Karpas-422 (cell line): ENCODE measurements around the gene EP300. TPM values are rescaled to one million over a fixed set of nuclear protein-coding genes. Genes with fewer than 3 reads are reported as not detected.

Source experiments
- DNase-seq: peaks from one replicate; pipeline ENCODE4 v3.0.0-alpha.2; 2015
- H2AFZ ChIP-seq: fragments of 200-600 bp; sonication (generic); 2 replicates; pipeline ENCODE4 v1.6.1; 2014; ENCODE audit warnings: antibody characterized with exemption, low read length, mixed read lengths
- H3K27ac ChIP-seq: fragments of 200-600 bp; sonication (generic); 2 replicates; pipeline ENCODE4 v1.5.1; 2014; ENCODE audit warnings: mild to moderate bottlenecking, low read length, moderate library complexity
- H3K27me3 ChIP-seq: fragments of 200-600 bp; sonication (generic); 2 replicates; pipeline ENCODE4 v1.6.1; 2014; ENCODE audit warnings: low read length, mixed read lengths
- H3K36me3 ChIP-seq: fragments of 200-600 bp; sonication (generic); 2 replicates; pipeline ENCODE4 v1.6.1; 2014; ENCODE audit warnings: low read length, mixed read lengths; ENCODE audit not compliant: insufficient read depth
- H3K4me1 ChIP-seq: fragments of 200-600 bp; sonication (generic); 2 replicates; pipeline ENCODE4 v1.6.1; 2014; ENCODE audit warnings: mild to moderate bottlenecking, low read length, mixed read lengths
- H3K4me2 ChIP-seq: fragments of 200-600 bp; sonication (generic); 2 replicates; pipeline ENCODE4 v1.6.1; 2014; ENCODE audit warnings: low read length, low read depth, mild to moderate bottlenecking; ENCODE audit not compliant: poor library complexity, severe bottlenecking
- H3K4me3 ChIP-seq: fragments of 200-600 bp; sonication (generic); 2 replicates; pipeline ENCODE4 v1.5.1; 2014; ENCODE audit warnings: mild to moderate bottlenecking, antibody characterized with exemption, low read length, mixed read lengths
- H3K79me2 ChIP-seq: fragments of 200-600 bp; sonication (generic); 2 replicates; pipeline ENCODE4 v1.6.1; 2014; ENCODE audit warnings: mild to moderate bottlenecking, low read length, mixed read lengths
- H3K9ac ChIP-seq: fragments of 200-600 bp; sonication (generic); 2 replicates; pipeline ENCODE4 v1.6.0; 2014; ENCODE audit warnings: low read length
- H3K9me2 ChIP-seq: fragments of 200-600 bp; sonication (generic), shearing (Covaris generic); replicated peaks from 2 replicates; pipeline ENCODE4 v1.6.0; 2014; ENCODE audit warnings: mild to moderate bottlenecking, low read length, moderate library complexity; ENCODE audit not compliant: insufficient read depth
- H3K9me3 ChIP-seq: fragments of 300-700, 200-600 bp; sonication (generic); 2 replicates; pipeline ENCODE4 v1.6.1; 2014; ENCODE audit warnings: low read length, mixed read lengths
- H4K20me1 ChIP-seq: fragments of 200-600 bp; sonication (generic); 2 replicates; pipeline ENCODE4 v1.6.1; 2014; ENCODE audit warnings: mild to moderate bottlenecking, antibody characterized with exemption, low read length, low read depth; ENCODE audit not compliant: insufficient read depth
- total RNA-seq: library from RNA; depleted of rRNA; stranded (reverse); fragments of >200 nt; shearing (Covaris generic); gene quantifications from 2 replicates; pipeline ENCODE4 v1.2.3, GENCODE V29; 2014; ENCODE audit warnings: low replicate concordance

EP300 gene
- total RNA-seq, 1 experiment from 2014 or later = 63.8 TPM

DNA sequence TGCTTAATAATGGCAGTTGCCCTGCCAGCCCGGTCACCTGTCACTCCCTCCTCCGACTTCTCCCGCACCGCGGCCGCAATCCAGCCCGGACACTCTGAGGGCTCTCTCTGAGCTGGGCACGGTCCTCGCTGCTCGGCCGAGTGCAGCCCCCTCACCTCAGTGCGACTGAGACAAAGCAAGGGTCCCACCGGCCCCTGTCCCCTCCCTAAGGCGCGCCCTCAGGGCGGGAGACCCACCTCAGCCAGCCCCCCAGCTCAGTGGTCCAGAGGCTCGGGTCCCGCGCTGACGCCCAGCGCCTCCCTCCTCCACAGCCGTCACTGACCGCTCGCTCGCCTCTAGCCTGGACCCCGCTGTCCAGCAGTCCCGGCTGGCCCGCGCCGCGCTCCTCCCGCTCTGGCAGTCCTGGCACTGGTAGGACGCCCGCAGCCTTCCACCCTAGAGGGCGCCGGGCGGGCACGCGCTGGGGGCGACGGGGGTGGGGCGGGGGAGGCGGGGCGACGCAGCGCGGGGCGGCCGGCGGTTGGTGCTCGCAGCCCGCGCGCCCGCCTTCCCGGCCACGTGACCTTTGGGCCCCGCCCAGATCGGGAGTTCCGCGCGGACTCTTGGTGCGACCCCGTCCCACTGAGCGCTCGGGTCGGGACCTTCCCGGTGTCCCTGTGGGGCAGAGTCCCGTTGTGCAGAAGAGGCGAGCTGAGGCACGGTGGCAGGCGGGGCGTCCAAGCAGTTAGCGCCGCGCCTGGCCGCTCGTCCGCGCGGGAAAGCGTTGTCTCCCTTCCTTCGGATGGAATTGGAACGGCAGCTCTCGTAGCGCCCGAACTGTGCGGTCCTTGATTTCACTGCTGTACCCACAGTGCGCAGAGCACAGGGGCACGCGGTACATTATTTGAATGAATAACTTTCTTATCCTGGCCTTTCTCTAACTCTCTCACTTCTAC lies 104.9 kb downstream of the EP300 start:
- no peaks in the 10 kb centered on the region for H3K79me2 ChIP-seq

DNA sequence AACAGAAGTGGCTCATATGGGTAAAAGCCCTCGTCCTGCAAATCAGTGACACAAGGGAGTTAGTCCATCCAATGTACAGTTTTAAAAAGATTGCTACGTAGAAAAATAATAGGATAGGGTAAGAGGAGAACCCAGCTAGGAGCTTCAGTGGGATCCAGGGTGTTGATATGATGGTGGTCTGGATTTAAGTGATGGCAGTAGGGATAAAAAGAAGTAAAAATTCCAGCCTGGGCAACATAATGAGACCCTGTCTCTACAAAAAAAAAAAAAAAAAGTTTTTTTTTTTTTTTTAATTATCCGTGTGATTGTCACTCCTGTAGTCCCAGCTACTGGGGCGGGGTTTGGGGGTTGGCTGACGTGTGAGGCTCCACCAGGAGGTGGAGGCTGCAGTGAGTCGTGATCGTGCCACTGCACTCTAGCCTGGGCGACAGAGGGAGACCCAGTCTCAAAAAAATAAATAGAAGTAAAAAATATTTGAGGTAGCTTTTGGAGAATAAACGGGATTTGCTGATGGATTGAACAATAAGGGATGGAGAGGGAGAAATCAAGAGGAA lies 105.7 kb downstream of the EP300 start:
- Histone ChIP-seq H3K36me3 (no peaks in the 10 kb centered on the region), H2AFZ (peak overlapping the region; percentile 99), H3K9me2 (no peaks in the 10 kb centered on the region), H3K79me2 (no peaks in the 10 kb centered on the region), H3K4me1 (peaks cover 16% of the 10 kb centered on the region), H3K27ac (no peak overlapping the region), H4K20me1 (no peaks in the 10 kb centered on the region), H3K4me2 (peak overlapping the region; percentile 100), H3K9me3 (no peaks in the 10 kb centered on the region), H3K27me3 (no peaks in the 10 kb centered on the region), H3K4me3 (peak overlapping the region; percentile 86), H3K9ac (peak overlapping the region; percentile 76)
- DNase-seq = peak; percentile 78

More for the DNA sequence above, 104.9 kb downstream of the EP300 start:
- H3K4me3 ChIP-seq = peak overlapping the region; percentile 86
- H2AFZ ChIP-seq = peak overlapping the region; percentile 99
- H3K9ac ChIP-seq = peak overlapping the region; percentile 76
- peak; percentile 92 for DNase-seq
- H3K9me3 ChIP-seq = no peaks in the 10 kb centered on the region
- H3K36me3 ChIP-seq = no peaks in the 10 kb centered on the region
- no peaks in the 10 kb centered on the region for H4K20me1 ChIP-seq
- no peak overlapping the region for H3K27ac ChIP-seq
- no peaks in the 10 kb centered on the region for H3K9me2 ChIP-seq
- no peaks in the 10 kb centered on the region for H3K27me3 ChIP-seq
- H3K4me2 ChIP-seq = peak overlapping the region; percentile 100
- peaks cover 16% of the 10 kb centered on the region for H3K4me1 ChIP-seq

DNA sequence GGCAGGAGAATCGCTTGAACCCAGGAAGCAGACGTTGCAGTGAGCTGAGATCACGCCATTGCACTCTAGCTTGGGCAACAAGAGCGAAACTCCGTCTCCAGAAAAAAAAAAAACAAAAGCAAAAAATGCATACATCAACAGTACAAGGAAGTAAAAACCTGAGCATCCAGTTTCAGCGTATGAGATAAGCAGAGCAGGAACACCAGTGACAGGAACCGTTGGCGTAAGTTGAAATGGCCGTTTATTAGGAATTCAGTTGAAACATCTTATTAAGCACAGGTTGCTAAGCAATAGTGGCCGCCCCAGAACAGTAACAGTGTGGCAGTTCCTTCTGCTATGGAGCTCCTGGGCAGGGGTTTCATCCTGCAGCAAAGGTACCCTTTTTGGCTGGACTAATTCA lies 108.7 kb downstream of the EP300 start:
- no peak overlapping the region for H2AFZ ChIP-seq
- H3K79me2 ChIP-seq = no peaks in the 10 kb centered on the region
- no peak for DNase-seq
- H3K27ac ChIP-seq = no peak overlapping the region
- H3K9me2 ChIP-seq = no peaks in the 10 kb centered on the region
- H4K20me1 ChIP-seq = no peaks in the 10 kb centered on the region
- H3K4me1 ChIP-seq = peaks cover 24% of the 10 kb centered on the region
- no peak overlapping the region for H3K4me3 ChIP-seq
- no peak overlapping the region for H3K4me2 ChIP-seq
- no peak overlapping the region for H3K9ac ChIP-seq
- H3K36me3 ChIP-seq = no peaks in the 10 kb centered on the region
- no peaks in the 10 kb centered on the region for H3K9me3 ChIP-seq
- no peaks in the 10 kb centered on the region for H3K27me3 ChIP-seq

DNA sequence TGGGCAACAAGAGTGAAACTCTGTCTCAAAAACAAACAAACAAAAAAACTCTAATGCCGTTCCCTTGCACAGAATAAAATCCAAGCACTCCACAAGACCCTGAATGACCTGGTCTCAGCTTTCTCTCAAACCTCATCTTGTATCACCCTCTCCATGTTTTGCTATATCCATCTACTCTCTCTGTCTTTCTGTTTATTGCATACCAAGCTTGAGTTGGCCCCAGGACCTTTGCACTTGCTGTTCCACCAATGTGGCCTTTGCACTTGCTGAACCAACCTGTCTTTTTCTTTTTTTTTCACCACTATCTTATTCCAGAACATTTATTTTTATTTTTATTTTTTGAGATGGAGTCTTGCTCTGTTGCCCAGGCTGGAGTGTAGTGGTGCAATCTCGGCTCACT lies 110.7 kb downstream of the EP300 start:
- Histone ChIP-seq H4K20me1 (no peaks in the 10 kb centered on the region), H3K4me3 (no peak overlapping the region), H3K9me3 (no peaks in the 10 kb centered on the region), H3K9me2 (no peaks in the 10 kb centered on the region), H3K27ac (no peak overlapping the region), H2AFZ (no peak overlapping the region), H3K9ac (no peak overlapping the region), H3K4me2 (no peak overlapping the region), H3K4me1 (peaks cover 33% of the 10 kb centered on the region), H3K79me2 (peaks cover 8% of the 10 kb centered on the region), H3K36me3 (no peaks in the 10 kb centered on the region), H3K27me3 (no peaks in the 10 kb centered on the region)
- no peak for DNase-seq

DNA sequence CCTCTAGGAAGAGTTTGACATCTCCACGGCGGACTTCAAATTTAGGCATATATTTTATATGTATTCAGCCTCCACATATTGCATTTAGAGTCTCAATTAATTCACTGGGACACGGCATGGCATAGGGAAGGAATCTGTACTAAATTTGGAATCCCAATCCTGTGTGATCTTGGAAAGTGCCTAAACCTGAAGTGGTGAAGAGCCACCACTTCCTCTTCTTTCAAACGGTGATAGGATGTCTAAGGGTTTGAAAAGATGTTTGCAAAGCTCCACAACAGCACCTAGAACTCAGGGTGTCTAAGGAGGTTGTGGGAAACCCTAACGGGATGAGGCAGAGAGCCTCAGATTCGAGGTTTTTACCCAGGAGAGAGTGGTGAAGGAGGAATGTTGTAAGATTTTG lies 111.7 kb downstream of the EP300 start:
- no peaks in the 10 kb centered on the region for H3K9me3 ChIP-seq

DNA sequence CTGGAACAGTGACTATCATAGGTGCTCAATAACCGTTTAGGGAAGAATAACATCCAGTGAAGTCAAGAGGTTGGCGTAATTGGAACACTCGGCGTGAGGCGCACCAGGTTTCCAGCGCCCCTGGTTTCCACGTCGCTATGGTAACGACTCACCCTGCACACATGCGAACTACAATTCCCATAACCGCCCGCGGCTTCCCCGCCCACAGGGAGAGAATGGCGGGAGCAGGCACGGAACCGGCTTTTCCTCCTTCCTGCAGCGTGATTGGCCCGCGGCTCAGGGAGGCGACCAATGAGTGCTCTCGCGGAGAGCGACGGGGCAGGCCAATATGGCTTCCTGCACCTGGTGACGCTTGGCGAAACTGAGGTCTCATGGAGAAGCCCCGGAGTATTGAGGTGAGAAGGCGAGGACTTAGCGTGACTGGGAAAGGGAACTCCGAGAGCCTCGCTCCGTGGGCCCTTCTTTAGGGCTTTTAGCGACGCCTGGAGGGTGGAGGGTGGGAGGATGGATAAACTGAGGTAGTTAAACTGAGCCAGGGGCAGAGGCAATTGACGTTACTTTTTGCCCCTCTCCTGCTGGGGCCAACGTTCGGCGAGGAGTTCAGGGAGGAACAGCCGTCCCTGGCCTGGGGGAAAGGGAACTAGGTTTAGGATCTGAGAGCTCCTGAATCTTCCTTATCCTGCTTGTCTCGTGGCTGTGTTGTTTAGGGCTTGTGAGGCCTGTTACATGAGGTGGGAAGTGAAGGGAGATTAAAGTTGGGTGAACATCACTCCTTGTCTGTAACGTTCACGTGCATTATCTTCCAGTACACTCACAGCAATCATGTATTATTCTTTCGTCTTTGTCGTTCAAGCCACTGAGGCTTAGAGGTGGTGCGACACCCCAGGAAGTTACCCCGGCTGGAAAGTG lies 112.9 kb downstream of the EP300 start, which contains the start of gene L3MBTL2:
TSS of gene L3MBTL2 (plus strand) at position 321 of the 909 bp plus-strand sequence. CDS start at position 372, 51 bp downstream.
- Histone ChIP-seq H3K4me3 (peak within 1 kb of the TSS; percentile 76), H3K27me3 (no peaks in the 10 kb centered on the region), H3K4me2 (peak within 1 kb of the TSS; percentile 70), H4K20me1 (no peaks in the 10 kb centered on the region), H3K9ac (peak within 1 kb of the TSS; percentile 81), H3K9me2 (no peaks in the 10 kb centered on the region), H2AFZ (peak within 1 kb of the TSS; percentile 39; the same call in 1 of the 2 replicates), H3K27ac (peak within 1 kb of the TSS; percentile 75), H3K36me3 (peaks cover 7% of the 10 kb centered on the region; the same call in 1 of the 2 replicates), H3K79me2 (peaks cover 24% of the 10 kb centered on the region), H3K9me3 (no peaks in the 10 kb centered on the region), H3K4me1 (peaks cover 37% of the 10 kb centered on the region)
- DNase-seq = peak; percentile 99

More for the DNA sequence above, 111.7 kb downstream of the EP300 start:
- H3K27ac ChIP-seq = no peak overlapping the region
- H3K9me2 ChIP-seq = no peaks in the 10 kb centered on the region
- no peak overlapping the region for H2AFZ ChIP-seq
- no peaks in the 10 kb centered on the region for H3K27me3 ChIP-seq
- H3K4me3 ChIP-seq = no peak overlapping the region
- DNase-seq = no peak
- H3K79me2 ChIP-seq = peaks cover 16% of the 10 kb centered on the region
- no peak overlapping the region for H3K4me2 ChIP-seq
- H3K36me3 ChIP-seq = no peaks in the 10 kb centered on the region; the same call in 1 of the 2 replicates
- no peak overlapping the region for H3K9ac ChIP-seq
- H3K4me1 ChIP-seq = peaks cover 32% of the 10 kb centered on the region
- H4K20me1 ChIP-seq = no peaks in the 10 kb centered on the region

DNA sequence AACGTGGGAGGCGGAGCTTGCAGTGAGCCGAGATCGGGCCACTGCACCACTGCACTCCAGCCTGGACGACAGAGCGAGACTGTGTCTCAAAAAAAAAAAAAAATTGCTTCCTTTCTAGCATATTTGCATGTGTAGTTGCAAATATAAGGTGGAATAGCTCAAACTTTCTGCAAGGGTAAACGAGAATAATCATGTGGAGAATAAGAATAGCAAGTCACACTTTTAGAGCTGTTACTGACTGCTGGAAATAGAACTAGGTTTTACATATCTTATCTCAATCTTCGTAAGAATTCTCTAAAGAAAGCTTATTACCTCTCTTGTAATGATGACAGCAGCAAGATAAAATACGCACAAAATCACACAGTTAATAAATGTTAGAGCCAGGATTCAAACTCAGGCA lies 114.3 kb downstream of the EP300 start:
- no peak overlapping the region for H2AFZ ChIP-seq
- no peak overlapping the region for H3K9ac ChIP-seq
- peaks cover 12% of the 10 kb centered on the region for H3K36me3 ChIP-seq
- peak; percentile 95 for DNase-seq
- H3K27ac ChIP-seq = peak overlapping the region; percentile 75
- peaks cover 37% of the 10 kb centered on the region for H3K4me1 ChIP-seq
- H3K79me2 ChIP-seq = peaks cover 24% of the 10 kb centered on the region
- H3K9me3 ChIP-seq = no peaks in the 10 kb centered on the region
- H3K4me3 ChIP-seq = no peak overlapping the region
- peak overlapping the region; percentile 48 for H3K4me2 ChIP-seq
- H4K20me1 ChIP-seq = no peaks in the 10 kb centered on the region
- H3K27me3 ChIP-seq = no peaks in the 10 kb centered on the region
- H3K9me2 ChIP-seq = no peaks in the 10 kb centered on the region
